HFFc6 (cell line): ENCODE measurements around the gene TFPI. TPM values are rescaled to one million over a fixed set of nuclear protein-coding genes. Genes with fewer than 3 reads are reported as not detected.

Source experiments
- DNase-seq: peaks from one replicate; pipeline ENCODE4 v3.0.0-alpha.2; 2018
- H3K27ac Mint-ChIP-seq: 2 replicates; pipeline ENCODE4 v1.8.0; 2020; ENCODE audit warnings: mild to moderate bottlenecking, mixed read lengths
- H3K27me3 Mint-ChIP-seq: 2 replicates; pipeline ENCODE4 v1.8.0; 2021; ENCODE audit warnings: mild to moderate bottlenecking, moderate library complexity, mixed read lengths; ENCODE audit not compliant: insufficient read depth
- H3K36me3 Mint-ChIP-seq: 2 replicates; pipeline ENCODE4 v1.8.0; 2021; ENCODE audit warnings: low read depth, mixed read lengths
- H3K4me1 Mint-ChIP-seq: 2 replicates; pipeline ENCODE4 v1.8.0; 2020; ENCODE audit warnings: low read depth, mixed read lengths
- H3K4me3 Mint-ChIP-seq: 2 replicates; pipeline ENCODE4 v1.8.0; 2020; ENCODE audit warnings: mild to moderate bottlenecking, moderate library complexity, mixed read lengths
- H3K9me3 Mint-ChIP-seq: 2 replicates; pipeline ENCODE4 v1.8.0; 2020; ENCODE audit warnings: mild to moderate bottlenecking, mixed read lengths
- total RNA-seq, 6 experiments: library from RNA; stranded (reverse); fragmentation: NEBNext Ultra II Directional; extraction: Animal tissue kit (Norgen Biotek cat#: 25700); gene quantifications; 2 replicates in 1 of 6; 3 replicates in 5 of 6; pipeline ENCODE4 v1.2.3, GENCODE V29; 2021
- TF ChIP-seq, protein P1 (sequence below): fragments of 200-600 bp; sonication (generic); IDR thresholded peaks from 2 replicates; pipeline ENCODE4 v1.5.0; 2021; ENCODE audit warnings: antibody characterized with exemption, mild to moderate bottlenecking

The TFPI gene
- total RNA-seq, 6 experiments from 2014 or later, result 25.4 to 42.4 (median 34.7) TPM

DNA sequence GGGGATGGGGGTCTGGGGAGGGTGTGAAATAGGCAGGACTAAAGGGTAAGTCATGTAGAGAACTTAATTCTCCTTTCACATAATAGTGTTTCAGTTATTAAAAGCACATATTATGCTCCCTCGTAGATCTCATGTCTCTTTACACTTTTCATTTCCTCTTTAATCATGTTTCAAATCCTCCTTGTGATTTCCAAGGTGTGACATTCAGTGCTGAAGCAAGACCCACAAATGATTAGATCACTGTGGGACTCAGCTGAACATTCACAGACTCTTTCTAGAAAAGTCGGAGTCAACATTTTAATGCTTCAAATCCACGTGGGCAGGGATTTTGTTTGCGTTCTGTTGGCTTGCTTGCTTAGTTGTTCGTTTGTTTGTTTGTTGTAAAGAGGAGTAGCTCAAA, 71.4 kb downstream of the TFPI start:
- Mint-ChIP-seq H3K36me3 (no peaks in the 10 kb centered on the region), H3K4me1 (no peaks in the 10 kb centered on the region), H3K27me3 (no peaks in the 10 kb centered on the region), H3K4me3 (no peak overlapping the region), H3K27ac (no peak overlapping the region), H3K9me3 (no peaks in the 10 kb centered on the region)
- TF ChIP-seq, protein P1, sequence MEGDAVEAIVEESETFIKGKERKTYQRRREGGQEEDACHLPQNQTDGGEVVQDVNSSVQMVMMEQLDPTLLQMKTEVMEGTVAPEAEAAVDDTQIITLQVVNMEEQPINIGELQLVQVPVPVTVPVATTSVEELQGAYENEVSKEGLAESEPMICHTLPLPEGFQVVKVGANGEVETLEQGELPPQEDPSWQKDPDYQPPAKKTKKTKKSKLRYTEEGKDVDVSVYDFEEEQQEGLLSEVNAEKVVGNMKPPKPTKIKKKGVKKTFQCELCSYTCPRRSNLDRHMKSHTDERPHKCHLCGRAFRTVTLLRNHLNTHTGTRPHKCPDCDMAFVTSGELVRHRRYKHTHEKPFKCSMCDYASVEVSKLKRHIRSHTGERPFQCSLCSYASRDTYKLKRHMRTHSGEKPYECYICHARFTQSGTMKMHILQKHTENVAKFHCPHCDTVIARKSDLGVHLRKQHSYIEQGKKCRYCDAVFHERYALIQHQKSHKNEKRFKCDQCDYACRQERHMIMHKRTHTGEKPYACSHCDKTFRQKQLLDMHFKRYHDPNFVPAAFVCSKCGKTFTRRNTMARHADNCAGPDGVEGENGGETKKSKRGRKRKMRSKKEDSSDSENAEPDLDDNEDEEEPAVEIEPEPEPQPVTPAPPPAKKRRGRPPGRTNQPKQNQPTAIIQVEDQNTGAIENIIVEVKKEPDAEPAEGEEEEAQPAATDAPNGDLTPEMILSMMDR, result no peak
- no peak for DNase-seq

DNA sequence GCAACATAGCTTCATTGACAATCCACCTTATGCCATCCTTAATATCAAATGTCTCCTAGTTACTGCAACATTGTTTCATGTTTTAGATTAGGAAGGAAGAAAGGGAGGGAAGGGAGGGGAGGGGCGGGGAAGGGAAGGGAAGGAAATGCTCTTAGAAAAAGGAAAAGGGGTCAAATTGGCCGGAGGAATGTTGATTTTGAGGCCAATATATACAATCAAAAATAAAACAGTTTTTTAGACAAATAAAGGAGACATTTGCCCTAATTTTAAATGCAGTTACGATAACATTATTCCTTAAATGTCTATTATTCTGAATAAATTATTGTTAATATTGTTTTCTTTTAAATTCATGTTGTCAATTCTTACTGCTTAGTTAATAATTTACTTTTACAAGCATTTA, 72.7 kb downstream of the TFPI start:
- no peaks in the 10 kb centered on the region for H3K36me3 Mint-ChIP-seq
- no peak for DNase-seq
- TF ChIP-seq, protein P1, result no peak
- no peaks in the 10 kb centered on the region for H3K9me3 Mint-ChIP-seq
- no peak overlapping the region for H3K27ac Mint-ChIP-seq
- no peak overlapping the region for H3K4me3 Mint-ChIP-seq
- H3K4me1 Mint-ChIP-seq, result peaks cover 10% of the 10 kb centered on the region
- no peaks in the 10 kb centered on the region for H3K27me3 Mint-ChIP-seq

DNA sequence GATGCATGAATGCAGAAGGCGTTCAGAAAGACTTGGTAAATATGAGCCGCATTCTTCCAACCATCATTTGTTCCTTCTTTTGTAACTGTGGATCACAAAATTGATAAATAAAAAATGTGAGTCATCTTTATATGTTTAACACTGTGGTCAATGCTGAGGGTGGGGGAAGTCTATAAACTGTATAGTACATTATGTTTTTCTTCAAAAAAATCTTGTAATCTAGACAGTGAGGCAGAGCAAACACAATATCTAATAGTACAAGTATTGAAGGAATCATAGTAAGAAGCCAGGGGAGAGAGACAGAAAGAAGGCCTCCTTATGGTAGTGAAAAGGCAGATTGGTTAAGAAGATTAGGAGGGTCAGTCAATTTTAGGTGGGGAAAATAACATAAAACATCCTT, 75.5 kb downstream of the TFPI start:
- no peak for DNase-seq
- H3K4me1 Mint-ChIP-seq, result peaks cover 10% of the 10 kb centered on the region
- H3K9me3 Mint-ChIP-seq, result no peaks in the 10 kb centered on the region
- H3K4me3 Mint-ChIP-seq, result no peak overlapping the region
- no peak overlapping the region for H3K27ac Mint-ChIP-seq
- H3K27me3 Mint-ChIP-seq, result no peaks in the 10 kb centered on the region
- H3K36me3 Mint-ChIP-seq, result no peaks in the 10 kb centered on the region
- TF ChIP-seq, protein P1, result no peak

DNA sequence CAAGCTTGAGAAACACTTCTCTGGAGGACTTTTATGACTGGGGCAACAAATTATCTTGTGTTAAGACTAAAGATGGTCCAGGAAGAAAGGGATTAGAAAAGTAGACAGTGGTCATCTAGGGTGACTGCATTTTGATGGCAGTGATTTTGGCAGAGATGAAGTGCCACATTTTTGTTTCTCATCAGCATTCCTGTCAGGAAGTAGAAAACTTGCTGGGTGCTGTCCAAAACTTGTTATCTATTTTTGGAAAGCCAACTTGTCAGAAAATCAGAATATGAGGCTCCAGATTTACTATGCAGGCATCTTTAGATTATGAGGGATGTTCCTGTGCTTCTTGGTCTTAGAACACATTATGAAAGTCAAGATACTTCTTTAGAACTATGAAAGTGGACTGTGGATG, 77.2 kb downstream of the TFPI start:
- H3K9me3 Mint-ChIP-seq, result no peaks in the 10 kb centered on the region
- no peak overlapping the region for H3K27ac Mint-ChIP-seq
- no peaks in the 10 kb centered on the region for H3K27me3 Mint-ChIP-seq
- H3K4me1 Mint-ChIP-seq, result peaks cover 10% of the 10 kb centered on the region
- no peak for DNase-seq
- TF ChIP-seq, protein P1, result no peak
- no peaks in the 10 kb centered on the region for H3K36me3 Mint-ChIP-seq
- H3K4me3 Mint-ChIP-seq, result no peak overlapping the region

DNA sequence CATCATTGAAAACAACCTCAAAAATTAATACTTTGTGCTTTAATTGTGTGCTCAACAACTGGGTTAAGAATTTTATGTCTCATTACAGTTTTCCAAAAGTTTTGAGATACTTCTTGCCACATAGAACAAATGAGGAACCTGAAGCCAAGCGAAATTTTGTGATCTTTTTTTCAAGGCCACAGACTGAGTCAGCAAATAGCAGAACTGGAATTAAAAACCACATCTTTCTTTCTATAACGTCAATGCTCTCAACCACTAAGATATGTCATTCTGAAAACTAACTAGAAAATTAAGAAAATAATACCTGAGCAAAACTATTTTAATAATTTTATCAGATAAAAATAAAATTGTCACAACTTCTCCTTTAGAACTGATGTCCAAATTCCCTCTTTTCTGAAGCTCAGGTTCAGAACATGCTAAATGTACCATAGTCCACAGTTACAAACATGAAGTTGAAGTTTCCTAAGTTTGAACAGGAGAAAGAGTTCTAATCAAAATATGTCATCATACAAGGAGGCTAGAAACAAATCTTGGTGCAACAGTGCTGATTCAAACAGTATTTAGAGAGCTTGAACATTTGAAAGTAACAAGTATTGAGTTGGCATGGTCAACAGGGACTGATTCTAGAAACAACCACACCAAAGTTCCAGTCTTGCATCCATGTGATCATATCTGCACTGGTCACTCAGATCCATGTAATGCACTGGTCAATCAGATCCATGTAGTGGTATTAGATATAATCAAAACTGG, 78.6 kb downstream of the TFPI start:
- TF ChIP-seq, protein P1, result no peak
- Mint-ChIP-seq H3K27me3 (no peaks in the 10 kb centered on the region), H3K9me3 (no peaks in the 10 kb centered on the region), H3K36me3 (no peaks in the 10 kb centered on the region), H3K4me1 (peaks cover 10% of the 10 kb centered on the region), H3K27ac (no peak overlapping the region), H3K4me3 (no peak overlapping the region)
- DNase-seq, result no peak
